NCI-H82 treated with DMSO at 0.1 percent for 48 hours (cell line): ENCODE data around the gene SSR4.

Experiments
- DNase-seq: peaks from one replicate; lab custom pipeline; 2025; ENCODE audit not compliant: unreplicated experiment; lab: John Stamatoyannopoulos, UW

The SSR4 gene

DNA sequence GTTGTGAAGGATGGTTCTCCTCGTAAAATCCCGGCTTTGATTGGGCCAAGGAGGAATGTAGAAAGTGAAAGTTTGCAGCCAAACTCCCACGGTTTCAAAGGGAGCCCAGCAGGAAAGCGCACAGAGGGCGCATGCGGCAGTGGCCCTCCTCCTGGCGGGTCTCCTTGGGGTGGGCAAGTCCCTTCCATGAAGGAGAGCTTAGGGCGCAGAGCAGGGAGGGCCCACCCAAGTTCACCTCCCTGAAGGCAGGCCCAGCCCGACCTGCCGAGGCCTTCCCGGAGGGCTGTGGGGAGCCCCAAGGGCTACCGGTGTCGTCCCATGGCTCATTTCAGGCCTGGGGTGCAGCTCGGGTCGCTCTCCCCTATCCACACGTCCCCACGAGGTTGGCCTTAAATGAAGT is 33.8 kb downstream of the SSR4 start:
- DNase-seq: no peak

DNA sequence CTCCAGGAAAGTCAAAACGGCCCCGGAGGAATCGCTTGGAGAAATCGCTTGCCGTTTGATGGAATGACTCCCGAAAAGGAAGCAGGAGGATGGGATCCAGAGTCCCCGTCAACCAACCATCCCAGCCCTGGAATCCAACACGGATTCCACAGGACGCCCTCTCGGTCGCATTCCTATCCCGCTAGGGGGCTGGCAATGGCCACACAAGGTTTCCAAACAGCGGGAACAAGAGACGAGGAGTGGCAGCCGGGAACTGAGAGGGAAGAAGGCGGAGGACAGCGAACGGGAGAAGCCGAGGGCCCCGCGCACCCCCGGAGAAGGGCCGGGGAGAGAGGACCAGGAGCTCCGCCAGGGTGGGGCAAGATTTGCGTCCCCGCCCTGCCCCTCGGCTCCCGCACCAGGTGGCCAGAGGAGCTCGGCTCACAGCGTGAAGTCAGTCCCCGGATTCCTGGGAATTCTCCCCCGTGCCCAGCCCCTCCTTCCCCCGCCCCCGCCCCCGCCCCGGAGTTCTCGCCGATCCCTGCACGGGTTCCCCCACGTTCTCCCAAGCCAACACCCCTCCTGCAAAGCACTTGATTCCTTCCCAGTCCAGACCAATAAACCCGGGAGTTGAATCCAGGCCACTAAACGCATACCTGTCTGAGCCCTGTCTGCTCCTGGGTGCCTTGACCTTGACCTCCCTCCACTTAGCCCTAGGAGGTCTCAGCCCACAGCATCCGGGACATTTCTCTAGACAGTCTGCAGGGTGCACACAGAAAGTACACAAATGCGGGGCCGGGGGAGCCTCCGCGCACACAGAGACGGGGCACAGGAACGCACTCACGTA is 34.5 kb downstream of the SSR4 start:
- DNase-seq: no peak

DNA sequence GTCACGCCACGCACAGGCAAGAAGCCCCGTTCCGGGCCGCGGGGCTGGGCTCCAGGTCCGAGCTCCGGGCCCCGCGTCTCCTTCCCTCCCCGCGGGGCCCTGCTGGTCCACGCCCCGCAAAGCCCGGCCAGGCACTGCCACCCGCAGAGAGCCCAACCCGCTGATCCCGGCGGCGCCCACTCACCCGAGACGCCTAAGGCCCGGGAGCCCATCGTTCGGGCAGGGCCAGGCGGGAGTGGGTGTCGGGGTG is 35.0 kb downstream of the SSR4 start:
- no peak for DNase-seq

DNA sequence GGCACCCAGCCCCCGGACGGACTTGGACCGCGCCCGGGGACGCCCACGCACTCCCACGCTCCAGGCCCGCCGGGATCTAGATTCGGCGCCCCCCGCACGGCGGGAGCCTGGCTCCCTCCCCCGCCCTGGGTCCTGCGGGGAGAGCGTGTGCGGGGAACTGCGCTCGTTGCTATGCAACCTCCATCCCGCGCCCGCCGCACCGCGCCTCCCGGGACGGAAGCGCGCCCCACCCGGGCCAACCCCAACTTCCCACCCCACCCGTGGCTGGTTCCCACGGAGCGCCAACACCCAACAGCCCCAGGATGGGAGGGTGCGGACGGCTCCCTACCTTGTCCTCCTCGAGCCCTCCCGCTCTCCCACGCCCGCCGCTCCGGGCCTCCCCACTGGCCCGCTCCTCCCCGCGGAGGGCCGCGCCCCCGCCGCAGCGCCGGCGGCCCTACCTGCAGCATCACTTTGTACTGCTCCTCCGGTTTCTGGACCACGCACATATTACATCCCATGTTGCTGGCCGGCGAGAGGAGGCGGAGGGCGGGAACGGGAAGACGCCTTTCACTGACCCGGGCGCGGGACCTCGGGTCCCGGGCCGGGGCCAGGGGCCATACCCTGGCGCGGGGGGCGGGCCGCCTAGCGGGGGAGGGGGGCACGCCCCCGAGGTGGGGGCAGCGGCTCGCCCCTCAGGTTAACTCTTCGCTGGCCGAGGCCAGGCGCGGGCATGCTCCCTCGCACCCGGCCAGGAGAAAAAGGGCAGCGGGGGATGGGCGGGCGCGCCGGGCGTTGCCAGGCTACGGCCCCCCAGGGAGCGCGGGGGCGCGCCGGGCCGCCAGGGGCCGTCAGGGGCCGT is 35.6 kb downstream of the SSR4 start, which contains the start of gene PDZD4:
Gene PDZD4 (minus strand): TSS at position 746 of the 841 bp plus-strand sequence. CDS start 246 bp downstream, at position 500.
- DNase-seq: no peak

DNA sequence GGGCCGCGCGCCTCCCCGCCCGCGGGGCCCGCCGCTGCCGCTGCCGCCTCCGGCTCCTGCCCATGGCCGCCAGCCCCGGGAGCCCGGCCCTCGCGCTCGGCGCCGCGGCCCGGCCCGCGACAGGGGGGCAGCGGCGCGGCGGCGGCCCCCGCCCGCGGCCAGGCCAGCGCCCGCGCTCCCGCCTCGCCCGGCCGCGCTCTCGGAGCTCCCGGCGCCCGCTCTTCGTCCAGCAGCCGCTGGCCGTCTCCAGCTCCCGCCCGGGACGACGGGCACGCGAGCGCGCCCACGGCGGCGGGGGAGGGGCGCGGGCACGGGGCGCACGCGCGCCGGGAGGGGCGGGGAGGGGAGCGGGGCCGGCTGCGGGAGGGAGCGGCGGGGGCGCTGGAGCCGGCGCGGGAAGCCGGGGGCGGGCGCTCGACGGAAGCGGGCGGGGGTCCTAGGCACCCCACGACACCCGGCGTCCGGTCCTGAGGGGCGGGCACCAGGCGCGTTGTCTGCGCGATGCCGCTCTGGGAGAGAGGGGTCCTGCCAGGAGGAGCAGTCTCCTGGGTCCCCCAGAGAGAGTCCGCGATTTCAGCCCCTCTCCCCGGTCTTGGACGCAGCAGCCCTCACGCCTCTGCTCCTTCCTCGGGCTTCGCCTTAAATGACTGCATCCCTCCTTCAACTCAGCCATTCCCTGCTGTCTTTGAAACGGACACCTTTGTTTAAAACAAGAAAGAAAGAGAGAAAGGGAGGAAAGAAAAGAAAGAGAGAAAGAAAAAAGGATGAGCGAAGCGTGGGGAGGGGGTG is 36.4 kb downstream of the SSR4 start:
- no peak for DNase-seq

DNA sequence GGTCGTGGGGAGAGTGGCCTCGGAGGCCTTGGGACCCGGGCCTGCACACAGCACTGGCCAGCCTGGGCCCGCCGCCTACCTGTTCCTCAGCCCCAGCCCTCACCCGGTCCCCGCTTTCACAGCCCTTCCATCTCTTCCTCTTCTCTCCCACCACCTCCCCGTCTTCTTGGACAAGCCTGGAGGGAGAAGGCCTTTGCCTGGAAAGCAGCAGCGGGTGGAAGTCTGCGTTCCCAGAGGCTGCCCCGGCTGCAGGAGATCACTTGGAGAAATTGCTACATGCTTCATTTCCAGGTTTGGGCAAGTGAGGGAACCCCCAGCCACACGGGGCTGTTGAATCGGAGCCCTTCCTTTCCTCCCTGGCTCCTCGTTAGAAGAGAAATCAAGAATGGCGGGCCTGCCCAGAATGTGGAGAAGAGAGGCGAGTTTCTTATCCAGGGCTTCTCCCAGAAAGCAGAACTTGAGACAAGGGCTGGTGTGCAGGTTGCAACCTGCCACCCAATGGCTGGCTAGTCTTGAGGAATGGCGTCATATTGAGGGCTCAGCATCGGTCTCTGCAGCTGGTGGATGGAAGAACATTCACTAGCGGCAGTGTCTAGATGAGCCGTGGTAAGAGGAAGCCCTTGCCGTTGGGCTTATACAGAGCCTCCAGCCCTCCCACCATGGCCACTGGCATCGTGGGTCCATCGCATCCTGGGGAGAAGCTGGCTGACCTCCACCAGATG is 37.1 kb downstream of the SSR4 start:
- no peak for DNase-seq

DNA sequence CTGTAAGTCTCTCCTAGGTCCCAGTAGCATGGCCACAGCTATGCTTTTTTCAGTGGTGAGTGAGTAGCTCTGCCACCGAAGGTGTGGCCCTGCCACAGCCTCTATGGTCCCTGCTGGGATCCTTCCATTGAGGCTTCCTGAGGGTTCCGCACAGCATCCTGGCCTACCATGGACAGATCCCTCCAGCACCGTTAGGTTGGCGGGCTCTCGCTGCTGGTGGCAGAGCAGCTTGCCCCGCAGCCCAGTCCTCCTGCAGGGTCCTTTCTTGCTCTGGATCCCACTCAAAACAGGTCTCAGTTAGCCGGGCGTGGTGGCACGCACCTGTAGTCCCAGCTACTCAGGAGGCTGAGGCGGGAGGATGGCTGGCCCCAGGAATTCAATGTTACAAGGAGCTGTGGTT is 38.3 kb downstream of the SSR4 start:
- no peak for DNase-seq

DNA sequence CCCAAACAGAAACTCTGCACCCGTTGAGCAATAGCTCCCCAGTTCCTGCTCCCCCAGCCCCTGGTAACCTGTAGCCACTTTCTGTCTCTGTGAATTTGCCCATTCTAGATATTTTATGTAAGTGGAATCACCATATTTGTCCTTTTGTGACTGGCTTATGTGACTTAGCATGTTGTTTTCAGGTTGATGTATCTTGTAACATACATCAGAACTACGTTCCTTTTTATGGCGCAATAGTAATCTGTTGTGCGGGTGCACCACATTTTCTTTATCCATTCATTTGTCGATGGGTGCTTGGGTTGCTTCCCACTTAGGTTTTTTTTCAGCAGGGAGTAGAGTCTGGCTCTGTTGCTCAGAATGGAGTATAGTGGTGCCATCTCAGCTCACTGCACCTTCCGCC is 42.5 kb downstream of the SSR4 start:
- DNase-seq: no peak

DNA sequence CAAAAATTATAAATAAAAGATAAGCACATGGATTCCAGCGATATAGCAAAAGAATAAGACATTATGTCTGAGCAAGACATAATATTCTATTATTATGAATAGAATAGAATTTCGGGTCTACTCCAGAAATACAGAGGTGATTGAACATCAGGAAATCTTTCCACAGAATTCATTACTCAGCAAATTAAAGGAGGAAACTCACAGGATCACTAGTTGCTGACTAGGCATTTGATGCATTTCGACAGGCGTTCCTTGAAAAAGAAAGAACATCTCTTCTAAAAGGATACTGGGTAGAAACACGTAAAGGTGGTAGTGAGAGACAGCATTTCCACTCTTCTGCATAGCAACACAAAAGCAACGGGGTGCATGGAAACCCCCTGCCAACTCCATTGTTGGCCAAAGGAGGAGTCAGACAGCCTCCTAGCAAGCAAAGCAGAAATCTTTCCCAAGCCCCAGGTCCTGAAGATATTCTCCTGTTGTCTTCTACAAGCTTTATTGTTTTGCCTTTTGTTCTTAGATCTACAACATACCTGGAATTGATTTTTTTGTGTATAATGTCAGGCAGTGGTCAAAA is 50.1 kb downstream of the SSR4 start:
- DNase-seq: no peak

DNA sequence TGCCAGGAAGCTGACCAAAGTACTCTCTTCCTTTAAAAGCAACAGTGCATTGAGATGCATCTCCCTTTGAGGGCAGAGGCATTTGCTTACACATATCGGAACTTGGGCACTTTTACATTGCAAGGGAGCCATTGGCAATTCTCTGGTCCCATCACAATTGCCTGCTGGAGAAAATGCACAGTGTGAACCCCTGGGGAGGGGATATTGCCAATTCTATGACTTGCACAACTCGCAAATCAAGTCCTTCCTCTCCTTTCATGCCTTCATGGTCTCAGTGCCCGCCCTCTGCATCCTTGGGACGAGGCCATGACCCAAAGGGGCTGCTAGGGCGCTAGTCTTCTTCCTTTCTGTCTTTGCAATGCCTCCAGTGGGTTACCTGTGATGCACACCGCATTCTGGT is 50.7 kb downstream of the SSR4 start:
- DNase-seq: no peak

DNA sequence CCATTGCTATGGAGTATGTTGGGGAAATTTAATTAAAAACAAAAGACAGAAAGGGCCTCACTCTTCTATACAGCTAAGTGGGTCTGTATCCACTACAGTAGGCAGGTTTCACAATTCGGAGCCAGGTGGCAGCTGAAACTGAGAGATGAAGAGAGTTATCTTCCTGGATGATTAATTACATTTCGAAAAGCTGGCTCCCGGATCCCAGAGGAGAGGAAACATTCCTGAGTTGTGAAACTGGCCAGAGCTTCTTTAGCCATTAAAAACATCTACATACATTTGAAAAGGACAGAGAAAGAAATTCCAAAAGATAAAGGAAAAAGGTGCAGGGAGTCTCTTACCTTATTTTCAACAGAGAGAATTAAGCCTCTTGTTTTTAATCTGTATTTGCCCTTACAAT is 51.4 kb downstream of the SSR4 start:
- DNase-seq: no peak
